Mammary microvascular endothelial cell (primary cell): ENCODE results near the gene NHLRC2. TPM values are rescaled to one million over a fixed set of nuclear protein-coding genes. Genes with fewer than 3 reads are reported as not detected.

Source experiments
- total RNA-seq: library from RNA; depleted of rRNA; stranded (reverse); fragments of >200 nt; gene quantifications from 2 replicates; pipeline ENCODE4 v1.2.3, GENCODE V29; 2015

The NHLRC2 gene, protein sequence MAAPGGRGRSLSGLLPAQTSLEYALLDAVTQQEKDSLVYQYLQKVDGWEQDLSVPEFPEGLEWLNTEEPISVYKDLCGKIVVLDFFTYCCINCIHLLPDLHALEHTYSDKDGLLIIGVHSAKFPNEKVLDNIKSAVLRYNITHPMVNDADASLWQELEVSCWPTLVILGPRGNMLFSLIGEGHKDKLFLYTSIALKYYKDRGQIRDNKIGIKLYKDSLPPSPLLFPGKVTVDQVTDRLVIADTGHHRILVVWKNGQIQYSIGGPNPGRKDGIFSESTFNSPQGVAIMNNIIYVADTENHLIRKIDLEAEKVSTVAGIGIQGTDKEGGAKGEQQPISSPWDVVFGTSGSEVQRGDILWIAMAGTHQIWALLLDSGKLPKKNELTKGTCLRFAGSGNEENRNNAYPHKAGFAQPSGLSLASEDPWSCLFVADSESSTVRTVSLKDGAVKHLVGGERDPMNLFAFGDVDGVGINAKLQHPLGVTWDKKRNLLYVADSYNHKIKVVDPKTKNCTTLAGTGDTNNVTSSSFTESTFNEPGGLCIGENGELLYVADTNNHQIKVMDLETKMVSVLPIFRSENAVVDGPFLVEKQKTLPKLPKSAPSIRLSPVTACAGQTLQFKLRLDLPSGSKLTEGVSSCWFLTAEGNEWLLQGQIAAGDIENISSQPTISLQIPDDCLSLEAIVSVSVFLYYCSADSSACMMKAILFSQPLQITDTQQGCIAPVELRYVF
- total RNA-seq: 34.0 and 34.9 TPM in 2 replicates

DNA sequence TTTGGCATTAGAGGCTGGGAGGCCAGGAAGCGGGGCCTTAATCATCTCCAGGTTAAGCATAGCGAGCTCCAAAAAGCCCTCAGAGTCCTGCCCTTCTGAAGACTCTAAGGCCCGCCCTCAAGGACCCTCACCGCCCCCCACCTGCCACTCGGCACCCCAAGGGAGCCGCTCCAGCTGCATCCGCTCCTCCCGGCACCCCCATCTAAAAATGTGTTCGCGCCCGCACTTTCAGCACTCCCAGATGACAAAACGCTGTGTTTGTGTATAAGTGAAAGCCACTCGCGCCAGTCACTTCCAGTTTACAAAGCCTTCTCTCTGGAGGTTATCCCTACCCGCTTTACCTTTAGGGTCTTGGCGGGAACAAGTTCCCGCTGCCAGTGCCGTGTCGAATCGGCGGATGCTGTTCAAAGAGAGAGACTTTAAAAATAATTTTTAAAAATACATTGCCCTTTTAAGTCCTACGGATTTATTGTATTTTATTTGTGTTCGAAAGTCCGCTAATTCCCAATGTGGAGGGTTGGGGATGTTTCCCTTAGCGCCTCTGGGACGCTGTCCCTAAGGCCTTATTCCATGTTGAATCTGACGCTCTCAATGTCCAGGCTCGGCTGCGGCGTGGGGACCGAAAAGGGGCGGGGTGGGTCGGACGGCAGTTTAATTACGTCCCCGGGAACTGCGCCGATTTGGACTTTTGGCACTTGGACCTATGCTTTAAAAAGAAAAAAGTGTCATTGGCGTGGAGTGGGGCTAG, at the start of gene NHLRC2, which contains the start of gene DCLRE1A:
NHLRC2 (plus strand) TSS at position 649 of the 748 bp plus-strand sequence. CDS start 212 bp downstream, outside the sequence.
DCLRE1A (minus strand) TSS at position 70 of the 748 bp plus-strand sequence. CDS start 900 bp downstream, outside the sequence.

Other genes with a start within 250 kb of the NHLRC2 start
- not detected in 2 replicates for gene NRAP, start 190.6 kb upstream of the NHLRC2 start, total RNA-seq
- gene CASP7, start 174.7 kb upstream of the NHLRC2 start, total RNA-seq: 51.6 and 52.4 TPM in 2 replicates
- not detected in 2 replicates for gene PLEKHS1, start 103.0 kb upstream of the NHLRC2 start, total RNA-seq
- 4.2 and 5.5 TPM in 2 replicates for gene DCLRE1A, start 579 bp upstream of the NHLRC2 start, total RNA-seq
- 1.5 and 2.1 TPM in 2 replicates for gene ADRB1, start 189.2 kb downstream of the NHLRC2 start, total RNA-seq